ENCODE measurements around the gene ADAM8.

Gene ADAM8

DNA sequence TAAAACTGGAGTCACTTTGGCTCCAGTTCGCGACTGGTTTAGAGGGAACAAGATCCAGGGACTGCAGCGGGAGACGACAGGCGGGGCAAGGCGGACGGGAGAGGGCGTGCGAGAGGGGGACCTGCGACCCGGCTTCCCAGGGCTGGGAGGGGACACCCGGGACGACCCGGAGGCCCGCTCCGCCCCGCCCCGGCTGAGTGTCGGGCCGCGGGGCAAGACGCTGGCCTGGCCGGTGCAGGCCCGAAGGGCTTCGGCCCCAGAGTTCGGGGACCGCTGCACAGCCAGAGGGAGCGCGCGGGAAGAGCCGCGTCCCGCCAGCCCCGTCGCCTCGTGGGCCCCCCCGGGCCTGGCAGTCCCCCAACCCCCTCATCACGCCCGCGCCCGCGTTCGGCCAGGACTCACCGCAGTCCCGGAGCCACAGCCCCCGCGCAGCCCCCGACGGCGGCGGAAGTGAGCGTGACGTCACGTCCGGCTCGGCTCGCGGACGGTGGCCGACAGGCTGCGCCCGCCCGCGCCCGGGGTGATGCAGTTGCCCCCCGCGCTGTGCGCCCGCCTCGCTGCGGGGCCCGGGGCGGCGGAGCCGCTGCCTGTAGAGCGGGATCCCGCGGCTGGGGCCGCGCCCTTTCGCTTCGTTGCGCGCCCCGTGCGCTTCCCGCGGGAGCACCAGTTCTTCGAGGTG, 31.9 kb upstream of the ADAM8 start, which contains the start of the genes TUBGCP2 and ZNF511:
TSS of gene TUBGCP2 (minus strand) at position 452 of the 679 bp plus-strand sequence. CDS start 5,931 bp downstream, outside the sequence.
TSS of gene ZNF511 (plus strand) at position 494 of the 679 bp plus-strand sequence. CDS start at position 524, 30 bp downstream.
- H3K4me3 ChIP-seq (replicated peaks in 1 of 2; ENCODE audit: low read depth in 2 of 2, low read length in 2 of 2): peak within 1 kb of the TSS; percentile 71 to 78
- DNase-seq (ENCODE audit: low read depth in 2 of 2): peak; percentile 80 to 89
- TF ChIP-seq, protein P1, sequence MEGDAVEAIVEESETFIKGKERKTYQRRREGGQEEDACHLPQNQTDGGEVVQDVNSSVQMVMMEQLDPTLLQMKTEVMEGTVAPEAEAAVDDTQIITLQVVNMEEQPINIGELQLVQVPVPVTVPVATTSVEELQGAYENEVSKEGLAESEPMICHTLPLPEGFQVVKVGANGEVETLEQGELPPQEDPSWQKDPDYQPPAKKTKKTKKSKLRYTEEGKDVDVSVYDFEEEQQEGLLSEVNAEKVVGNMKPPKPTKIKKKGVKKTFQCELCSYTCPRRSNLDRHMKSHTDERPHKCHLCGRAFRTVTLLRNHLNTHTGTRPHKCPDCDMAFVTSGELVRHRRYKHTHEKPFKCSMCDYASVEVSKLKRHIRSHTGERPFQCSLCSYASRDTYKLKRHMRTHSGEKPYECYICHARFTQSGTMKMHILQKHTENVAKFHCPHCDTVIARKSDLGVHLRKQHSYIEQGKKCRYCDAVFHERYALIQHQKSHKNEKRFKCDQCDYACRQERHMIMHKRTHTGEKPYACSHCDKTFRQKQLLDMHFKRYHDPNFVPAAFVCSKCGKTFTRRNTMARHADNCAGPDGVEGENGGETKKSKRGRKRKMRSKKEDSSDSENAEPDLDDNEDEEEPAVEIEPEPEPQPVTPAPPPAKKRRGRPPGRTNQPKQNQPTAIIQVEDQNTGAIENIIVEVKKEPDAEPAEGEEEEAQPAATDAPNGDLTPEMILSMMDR (IDR thresholded peaks at IDR 0.05; ENCODE audit: low read depth, low read length): peak; percentile 3

DNA sequence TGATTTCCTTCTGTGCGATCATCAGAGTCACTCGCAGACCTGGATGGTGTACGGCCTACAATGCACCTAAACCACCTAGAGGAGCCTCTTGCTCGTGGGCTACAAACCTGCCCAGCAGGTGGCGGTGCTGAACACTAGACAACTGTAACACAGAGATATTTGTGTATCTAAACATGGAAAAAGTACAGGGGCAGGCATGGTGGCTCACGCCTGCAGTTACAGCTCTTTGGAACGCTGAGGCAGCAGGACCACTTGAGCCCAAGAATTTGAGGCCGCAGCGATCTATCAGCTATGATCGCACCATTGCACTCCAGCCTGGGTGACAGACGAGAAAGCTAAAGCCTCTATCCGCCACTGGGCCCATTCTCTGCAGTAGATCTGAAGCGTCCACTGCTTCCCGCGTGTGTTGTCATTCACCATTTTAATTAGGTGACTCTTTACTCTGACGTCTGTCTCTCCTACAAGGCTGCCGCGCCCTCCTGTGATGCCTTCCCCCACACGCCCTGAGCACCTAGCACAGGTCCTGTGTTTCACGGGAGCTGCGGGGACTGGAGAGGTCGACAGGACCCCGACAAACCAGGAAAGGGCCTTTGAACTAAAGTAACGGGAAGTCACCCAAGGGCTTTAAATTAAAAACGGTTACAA, 31.2 kb upstream of the ADAM8 start:
- TF ChIP-seq, protein P1 (IDR thresholded peaks at IDR 0.05; ENCODE audit: low read depth, low read length): peak; percentile 78
- DNase-seq (ENCODE audit: low read depth in 2 of 2): peak; percentile 70 to 71
- H3K4me3 ChIP-seq (replicated peaks in 1 of 2; ENCODE audit: low read depth in 2 of 2, low read length in 2 of 2): peak overlapping the region; percentile 71 to 78

DNA sequence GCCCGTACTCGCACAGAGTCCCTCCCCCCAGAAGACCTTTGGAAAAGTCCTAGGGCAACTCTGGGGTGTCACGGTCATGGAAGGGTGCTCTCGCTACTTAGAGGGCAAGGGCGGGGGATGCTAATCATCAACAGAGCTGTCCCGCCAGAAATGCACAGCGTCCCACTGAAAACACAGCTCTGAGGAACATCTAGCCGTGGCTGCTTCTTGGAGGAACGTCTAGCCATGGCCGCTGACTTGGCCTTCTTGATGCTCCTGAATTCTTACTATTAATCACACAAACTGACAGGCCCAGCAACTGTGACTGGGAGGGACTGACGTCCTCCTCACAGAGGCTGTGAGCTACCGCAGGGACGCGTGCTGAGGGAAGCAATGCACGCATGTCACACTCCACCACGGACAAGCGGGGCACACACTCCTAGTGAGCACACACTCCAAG, 30.3 kb upstream of the ADAM8 start:
- H3K4me3 ChIP-seq (replicated peaks in 1 of 2; ENCODE audit: low read depth in 2 of 2, low read length in 2 of 2): no peak overlapping the region
- TF ChIP-seq, protein P1 (IDR thresholded peaks at IDR 0.05; ENCODE audit: low read depth, low read length): no peak
- DNase-seq (ENCODE audit: low read depth in 2 of 2): no peak

DNA sequence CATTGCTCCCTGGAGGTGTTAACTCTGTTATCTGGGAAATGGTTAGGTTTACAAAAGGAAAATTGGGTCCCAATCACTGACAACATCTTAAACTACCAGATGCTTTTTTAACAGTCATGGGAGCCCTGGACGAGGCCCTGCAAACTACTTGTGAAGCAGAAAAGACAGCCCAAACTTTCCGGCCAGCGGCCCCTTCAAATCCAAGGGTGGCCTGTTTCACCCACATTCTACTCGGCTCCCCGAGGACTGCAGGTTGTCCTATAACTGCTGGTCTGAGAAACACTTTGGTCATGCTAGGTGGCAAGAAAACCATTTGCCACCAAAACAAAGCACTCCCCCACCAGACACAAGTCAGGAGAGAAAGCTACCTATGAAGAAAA, 29.4 kb upstream of the ADAM8 start:
- TF ChIP-seq, protein P1 (IDR thresholded peaks at IDR 0.05; ENCODE audit: low read depth, low read length): no peak
- DNase-seq (ENCODE audit: low read depth in 2 of 2): no peak
- H3K4me3 ChIP-seq (replicated peaks in 1 of 2; ENCODE audit: low read depth in 2 of 2, low read length in 2 of 2): no peak overlapping the region

DNA sequence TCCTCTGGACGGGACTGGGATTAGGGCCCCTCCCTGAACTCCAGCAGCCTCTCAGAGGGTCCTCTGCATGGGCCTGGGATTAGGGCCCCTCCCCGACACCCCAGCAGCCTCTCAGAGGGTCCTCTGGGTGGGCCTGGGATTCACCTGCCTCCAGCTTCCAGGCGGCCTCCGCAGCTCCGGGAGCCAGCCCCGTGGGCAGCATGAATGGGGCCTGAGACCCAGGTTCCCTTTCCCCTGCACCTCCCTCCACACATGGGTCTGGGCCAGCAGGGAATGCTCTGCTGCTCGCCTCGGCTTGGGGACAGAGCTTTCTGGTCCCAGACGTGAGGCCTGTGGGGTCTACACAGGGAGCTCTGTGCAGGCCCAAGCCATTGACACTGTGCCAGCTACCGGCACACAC, 26.5 kb upstream of the ADAM8 start:
- no peak overlapping the region for H3K4me3 ChIP-seq (replicated peaks in 1 of 2; ENCODE audit: low read depth in 2 of 2, low read length in 2 of 2)
- no peak for DNase-seq (ENCODE audit: low read depth in 2 of 2)
- TF ChIP-seq, protein P1 (IDR thresholded peaks at IDR 0.05; ENCODE audit: low read depth, low read length): no peak

DNA sequence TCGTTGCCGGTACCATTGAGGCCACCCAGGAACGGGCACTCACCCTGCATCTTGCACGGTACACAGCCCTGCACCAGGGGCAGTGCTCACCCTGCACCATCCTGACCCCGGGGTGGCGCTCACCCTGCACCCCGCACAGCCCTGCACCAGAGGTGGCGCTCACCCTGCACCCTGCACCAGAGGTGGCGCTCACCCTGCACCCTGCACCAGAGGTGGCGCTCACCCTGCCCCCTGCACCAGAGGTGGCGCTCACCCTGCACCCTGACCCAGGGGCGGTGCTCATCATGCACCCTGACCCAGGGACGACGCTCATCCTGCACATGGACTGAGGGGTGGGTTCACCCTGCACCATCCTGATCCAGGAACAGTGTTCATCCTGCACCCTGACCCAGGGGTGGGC, 25.6 kb upstream of the ADAM8 start:
- no peak for DNase-seq (ENCODE audit: low read depth in 2 of 2)
- H3K4me3 ChIP-seq (replicated peaks in 1 of 2; ENCODE audit: low read depth in 2 of 2, low read length in 2 of 2): no peak overlapping the region
- TF ChIP-seq, protein P1 (IDR thresholded peaks at IDR 0.05; ENCODE audit: low read depth, low read length): no peak
